ENCODE results near the gene SCAMP2. TPM values are rescaled to one million over a fixed set of nuclear protein-coding genes. Genes with fewer than 3 reads are reported as not detected.
"Not testable (repeated sequence)": the region's sequence is repeated elsewhere in the genome, so short reads cannot be mapped to it uniquely, and the experiment has no call there.

SCAMP2 gene
- 107 TPM for total RNA-seq
- 100 to 1,000 TPM; 145 to 194 (median 159) TPM for polyA plus RNA-seq

- H3K27ac Mint-ChIP-seq = peak within 1 kb of the TSS; percentile 96 to 99 (median 96)
- Histone ChIP-seq H3K4me3 (ENCODE audit: low read depth, low read length) (peak within 1 kb of the TSS; percentile 94), H3K9me3 (ENCODE audit: control insufficient read depth in 2 of 2, low read length in 2 of 2) (no peaks in the 10 kb centered on the region), H3K4me1 (ENCODE audit: control insufficient read depth, insufficient read depth, low read length, poor library complexity, severe bottlenecking) (peaks cover 50% of the 10 kb centered on the region), H3K36me3 (ENCODE audit: control insufficient read depth, insufficient read depth, low read length) (peaks cover 4% of the 10 kb centered on the region), H3K27me3 (ENCODE audit: control insufficient read depth, insufficient read depth, low read length) (no peaks in the 10 kb centered on the region), H3K27ac (ENCODE audit: insufficient read depth, low read length, poor library complexity, severe bottlenecking) (peak within 1 kb of the TSS; percentile 93)
- no peaks in the 10 kb centered on the region for H3K27me3 Mint-ChIP-seq
- peaks cover 0 to under 1% (median 0%) of the 10 kb centered on the region in 7 donors for H3K9me3 Mint-ChIP-seq
- H3K4me1 Mint-ChIP-seq = peaks cover 6 to 57% (median 37%) of the 10 kb centered on the region in 4 donors
- DNase-seq (peak; percentile 87 to 96 (median 94)), ATAC-seq (ENCODE audit: low read depth in 2 of 2) (peak; percentile 93 to 96)
- H3K36me3 Mint-ChIP-seq = peaks cover 8% of the 10 kb centered on the region
- H3K4me3 Mint-ChIP-seq = peak within 1 kb of the TSS; percentile 97 to 100 (median 98)
Observed at GRCh38 chr15:74873036-74873755, at the start of gene SCAMP2. Gene SCAMP2 (minus strand): TSS chr15:74873365. CDS start chr15:74873255, 110 bp downstream.

GRCh38 chr15:74920456-74920855 lies 47.3 kb upstream of the SCAMP2 start:
- H3K27ac ChIP-seq (ENCODE audit: insufficient read depth, low read length, poor library complexity, severe bottlenecking) = no peak overlapping the region
- peaks cover 0 to 15% (median 3%) of the 10 kb centered on the region in 4 donors for H3K4me1 Mint-ChIP-seq
- peaks cover 62% of the 10 kb centered on the region for H3K36me3 ChIP-seq (ENCODE audit: control insufficient read depth, insufficient read depth, low read length)
- ATAC-seq (ENCODE audit: low read depth in 2 of 2) (no peak), DNase-seq (no peak)
- no peaks in the 10 kb centered on the region for H3K9me3 ChIP-seq (ENCODE audit: control insufficient read depth in 2 of 2, low read length in 2 of 2)
- no peaks in the 10 kb centered on the region for H3K4me1 ChIP-seq (ENCODE audit: control insufficient read depth, insufficient read depth, low read length, poor library complexity, severe bottlenecking)
- H3K27me3 ChIP-seq (ENCODE audit: control insufficient read depth, insufficient read depth, low read length) = no peaks in the 10 kb centered on the region
- no peak overlapping the region for H3K4me3 ChIP-seq (ENCODE audit: low read depth, low read length)
- peaks cover 27% of the 10 kb centered on the region for H3K36me3 Mint-ChIP-seq
- no peak overlapping the region for H3K4me3 Mint-ChIP-seq
- no peaks in the 10 kb centered on the region for H3K9me3 Mint-ChIP-seq
- no peak overlapping the region for H3K27ac Mint-ChIP-seq
- no peaks in the 10 kb centered on the region for H3K27me3 Mint-ChIP-seq

- H3K36me3 ChIP-seq (ENCODE audit: control insufficient read depth, insufficient read depth, low read length) = peaks cover 51% of the 10 kb centered on the region
- no peaks in the 10 kb centered on the region for H3K27me3 Mint-ChIP-seq
Observed at GRCh38 chr15:74917676-74918075, 44.5 kb upstream of the SCAMP2 start.

GRCh38 chr15:74913799-74914198 lies 40.6 kb upstream of the SCAMP2 start:
- not testable (repeated sequence) for H3K36me3 Mint-ChIP-seq; H3K4me3 Mint-ChIP-seq; H3K4me3 ChIP-seq (ENCODE audit: low read depth, low read length); H3K9me3 Mint-ChIP-seq; H3K27ac ChIP-seq (ENCODE audit: insufficient read depth, low read length, poor library complexity, severe bottlenecking); H3K9me3 ChIP-seq (ENCODE audit: control insufficient read depth in 2 of 2, low read length in 2 of 2); H3K27me3 Mint-ChIP-seq; H3K4me1 ChIP-seq (ENCODE audit: control insufficient read depth, insufficient read depth, low read length, poor library complexity, severe bottlenecking); DNase-seq; H3K27me3 ChIP-seq (ENCODE audit: control insufficient read depth, insufficient read depth, low read length); ATAC-seq (ENCODE audit: low read depth in 2 of 2)
- H3K4me1 Mint-ChIP-seq = peaks cover 2 to 10% (median 5%) of the 10 kb centered on the region in 4 donors
- H3K36me3 ChIP-seq (ENCODE audit: control insufficient read depth, insufficient read depth, low read length) = peaks cover 23% of the 10 kb centered on the region
- H3K27ac Mint-ChIP-seq = peak overlapping the region in 2 of 3 donors; percentile 16 to 64

More at GRCh38 chr15:74917676-74918075, 44.5 kb upstream of the SCAMP2 start:
- H3K9me3 ChIP-seq (ENCODE audit: control insufficient read depth in 2 of 2, low read length in 2 of 2) = no peaks in the 10 kb centered on the region
- H3K27ac ChIP-seq (ENCODE audit: insufficient read depth, low read length, poor library complexity, severe bottlenecking) = no peak overlapping the region
- H3K4me1 ChIP-seq (ENCODE audit: control insufficient read depth, insufficient read depth, low read length, poor library complexity, severe bottlenecking) = no peaks in the 10 kb centered on the region
- Mint-ChIP-seq H3K4me3 (no peak overlapping the region), H3K27ac (no peak overlapping the region), H3K36me3 (peaks cover 23% of the 10 kb centered on the region), H3K9me3 (no peaks in the 10 kb centered on the region), H3K4me1 (peaks cover 0 to 20% (median 1%) of the 10 kb centered on the region in 4 donors)
- H3K27me3 ChIP-seq (ENCODE audit: control insufficient read depth, insufficient read depth, low read length) = no peaks in the 10 kb centered on the region
- no peak overlapping the region for H3K4me3 ChIP-seq (ENCODE audit: low read depth, low read length)
- ATAC-seq (ENCODE audit: low read depth in 2 of 2) (no peak), DNase-seq (no peak)

- H3K9me3 ChIP-seq (ENCODE audit: control insufficient read depth in 2 of 2, low read length in 2 of 2) = no peaks in the 10 kb centered on the region
- no peak overlapping the region for H3K4me3 Mint-ChIP-seq
- peaks cover 3 to 10% (median 6%) of the 10 kb centered on the region in 4 donors for H3K4me1 Mint-ChIP-seq
- DNase-seq (no peak), ATAC-seq (ENCODE audit: low read depth in 2 of 2) (no peak)
- H3K4me3 ChIP-seq (ENCODE audit: low read depth, low read length) = no peak overlapping the region
- no peaks in the 10 kb centered on the region for H3K27me3 Mint-ChIP-seq
- peaks cover 5% of the 10 kb centered on the region for H3K36me3 Mint-ChIP-seq
- H3K27ac Mint-ChIP-seq = no peak overlapping the region
- no peaks in the 10 kb centered on the region for H3K4me1 ChIP-seq (ENCODE audit: control insufficient read depth, insufficient read depth, low read length, poor library complexity, severe bottlenecking)
- H3K9me3 Mint-ChIP-seq = no peaks in the 10 kb centered on the region
- H3K27me3 ChIP-seq (ENCODE audit: control insufficient read depth, insufficient read depth, low read length) = no peaks in the 10 kb centered on the region
- H3K36me3 ChIP-seq (ENCODE audit: control insufficient read depth, insufficient read depth, low read length) = peaks cover 17% of the 10 kb centered on the region
- H3K27ac ChIP-seq (ENCODE audit: insufficient read depth, low read length, poor library complexity, severe bottlenecking) = no peak overlapping the region
Observed at GRCh38 chr15:74913041-74913440, 39.9 kb upstream of the SCAMP2 start.

GRCh38 chr15:74908635-74909034 lies 35.5 kb upstream of the SCAMP2 start:
- peaks cover 24% of the 10 kb centered on the region for H3K4me1 ChIP-seq (ENCODE audit: control insufficient read depth, insufficient read depth, low read length, poor library complexity, severe bottlenecking)
- peaks cover 13% of the 10 kb centered on the region for H3K36me3 ChIP-seq (ENCODE audit: control insufficient read depth, insufficient read depth, low read length)
- Mint-ChIP-seq H3K4me3 (peak overlapping the region in 3 of 4 donors; percentile 33 to 99 (median 44)), H3K9me3 (no peaks in the 10 kb centered on the region), H3K4me1 (peaks cover 16 to 40% (median 30%) of the 10 kb centered on the region in 4 donors), H3K27ac (peak overlapping the region; percentile 7 to 46 (median 41)), H3K27me3 (no peaks in the 10 kb centered on the region), H3K36me3 (peaks cover 16% of the 10 kb centered on the region)
- no peaks in the 10 kb centered on the region for H3K9me3 ChIP-seq (ENCODE audit: control insufficient read depth in 2 of 2, low read length in 2 of 2)
- H3K27me3 ChIP-seq (ENCODE audit: control insufficient read depth, insufficient read depth, low read length) = no peaks in the 10 kb centered on the region
- DNase-seq (no peak), ATAC-seq (ENCODE audit: low read depth in 2 of 2) (no peak)
- H3K4me3 ChIP-seq (ENCODE audit: low read depth, low read length) = no peak overlapping the region
- no peak overlapping the region for H3K27ac ChIP-seq (ENCODE audit: insufficient read depth, low read length, poor library complexity, severe bottlenecking)

GRCh38 chr15:74907163-74907870 lies 34.2 kb upstream of the SCAMP2 start:
- H3K36me3 Mint-ChIP-seq = peaks cover 14% of the 10 kb centered on the region
- H3K27ac Mint-ChIP-seq = peak overlapping the region; percentile 98
- H3K4me3 ChIP-seq (ENCODE audit: low read depth, low read length) = peak overlapping the region; percentile 86
- DNase-seq (no peak), ATAC-seq (ENCODE audit: low read depth in 2 of 2) (peak in 1 of 2 donors; percentile 1)
- H3K27ac ChIP-seq (ENCODE audit: insufficient read depth, low read length, poor library complexity, severe bottlenecking) = peak overlapping the region; percentile 80
- peaks cover 12 to 44% (median 34%) of the 10 kb centered on the region in 4 donors for H3K4me1 Mint-ChIP-seq
- peak overlapping the region; percentile 99 for H3K4me3 Mint-ChIP-seq
- H3K27me3 Mint-ChIP-seq = no peaks in the 10 kb centered on the region
- peaks cover 21% of the 10 kb centered on the region for H3K36me3 ChIP-seq (ENCODE audit: control insufficient read depth, insufficient read depth, low read length)
- H3K9me3 Mint-ChIP-seq = no peaks in the 10 kb centered on the region
- H3K27me3 ChIP-seq (ENCODE audit: control insufficient read depth, insufficient read depth, low read length) = no peaks in the 10 kb centered on the region
- H3K9me3 ChIP-seq (ENCODE audit: control insufficient read depth in 2 of 2, low read length in 2 of 2) = no peaks in the 10 kb centered on the region
- H3K4me1 ChIP-seq (ENCODE audit: control insufficient read depth, insufficient read depth, low read length, poor library complexity, severe bottlenecking) = peaks cover 24% of the 10 kb centered on the region
